Neural cell (in vitro differentiated cells): ENCODE measurements around the gene PLBD2.

ENCODE experiments used
- EP300 ChIP-seq: fragments of 450-650 bp; conservative IDR thresholded peaks from 2 replicates; pipeline ENCODE4 v1.6.1; 2014; ENCODE audit warnings: antibody characterized with exemption, mild to moderate bottlenecking, moderate library complexity; ENCODE audit not compliant: poor library complexity, severe bottlenecking
- EZH2 ChIP-seq: fragments of 200-600, 300-800 bp; shearing (Covaris generic), sonication (generic); IDR thresholded peaks from 2 replicates; pipeline ENCODE4 v1.6.1; 2014; ENCODE audit warnings: antibody characterized with exemption, low read length, borderline replicate concordance, mild to moderate bottlenecking; ENCODE audit not compliant: insufficient read depth, poor library complexity, severe bottlenecking
- MXI1 ChIP-seq: fragments of 450-650 bp; conservative IDR thresholded peaks from 2 replicates; pipeline ENCODE4 v1.6.1; 2014; ENCODE audit warnings: antibody characterized with exemption, mild to moderate bottlenecking; ENCODE audit not compliant: poor library complexity, severe bottlenecking
- POLR2AphosphoS5 ChIP-seq: IDR thresholded peaks from 2 replicates; pipeline ENCODE4 v1.6.1; 2012
- RAD21 ChIP-seq: fragments of 450-650 bp; conservative IDR thresholded peaks from 2 replicates; pipeline ENCODE4 v1.6.1; 2014; ENCODE audit warnings: antibody characterized with exemption, mild to moderate bottlenecking, moderate library complexity
- SMC3 ChIP-seq: fragments of 450-650 bp; conservative IDR thresholded peaks from 2 replicates; pipeline ENCODE4 v1.6.1; 2014; ENCODE audit warnings: antibody characterized with exemption, mild to moderate bottlenecking, moderate library complexity; ENCODE audit not compliant: poor library complexity
- TAF1 ChIP-seq: IDR thresholded peaks from 2 replicates; pipeline ENCODE4 v1.6.1; 2012; ENCODE audit warnings: low read depth
- TF ChIP-seq, protein P1 (sequence below): fragments of 450-650 bp; IDR thresholded peaks from 2 replicates; pipeline ENCODE4 v1.5.1; 2014; ENCODE audit warnings: antibody characterized with exemption, mild to moderate bottlenecking, moderate library complexity; ENCODE audit not compliant: poor library complexity, severe bottlenecking
- TF ChIP-seq, protein P2 (sequence below): IDR thresholded peaks from 2 replicates; pipeline ENCODE4 v1.6.1; 2012; ENCODE audit warnings: borderline replicate concordance

DNA sequence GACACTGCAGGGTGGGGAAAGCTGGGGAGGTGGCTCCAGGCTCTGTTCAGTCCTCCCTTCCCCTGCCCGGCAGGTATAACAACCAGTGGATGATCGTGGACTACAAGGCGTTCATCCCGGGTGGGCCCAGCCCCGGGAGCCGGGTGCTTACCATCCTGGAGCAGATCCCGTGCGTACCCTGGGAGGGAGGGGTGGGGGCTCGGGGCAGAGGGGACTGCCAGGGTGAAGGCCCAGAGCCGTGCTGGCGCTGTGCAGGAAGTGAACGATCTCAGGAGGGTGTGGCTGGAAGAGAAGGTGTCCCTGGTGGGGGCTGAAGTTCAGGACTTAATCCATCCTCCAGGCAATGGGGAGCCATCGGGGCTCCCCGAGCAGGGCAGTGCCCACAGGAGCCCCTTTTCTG lies 26.4 kb downstream of the PLBD2 start:
- TF ChIP-seq, protein P1, sequence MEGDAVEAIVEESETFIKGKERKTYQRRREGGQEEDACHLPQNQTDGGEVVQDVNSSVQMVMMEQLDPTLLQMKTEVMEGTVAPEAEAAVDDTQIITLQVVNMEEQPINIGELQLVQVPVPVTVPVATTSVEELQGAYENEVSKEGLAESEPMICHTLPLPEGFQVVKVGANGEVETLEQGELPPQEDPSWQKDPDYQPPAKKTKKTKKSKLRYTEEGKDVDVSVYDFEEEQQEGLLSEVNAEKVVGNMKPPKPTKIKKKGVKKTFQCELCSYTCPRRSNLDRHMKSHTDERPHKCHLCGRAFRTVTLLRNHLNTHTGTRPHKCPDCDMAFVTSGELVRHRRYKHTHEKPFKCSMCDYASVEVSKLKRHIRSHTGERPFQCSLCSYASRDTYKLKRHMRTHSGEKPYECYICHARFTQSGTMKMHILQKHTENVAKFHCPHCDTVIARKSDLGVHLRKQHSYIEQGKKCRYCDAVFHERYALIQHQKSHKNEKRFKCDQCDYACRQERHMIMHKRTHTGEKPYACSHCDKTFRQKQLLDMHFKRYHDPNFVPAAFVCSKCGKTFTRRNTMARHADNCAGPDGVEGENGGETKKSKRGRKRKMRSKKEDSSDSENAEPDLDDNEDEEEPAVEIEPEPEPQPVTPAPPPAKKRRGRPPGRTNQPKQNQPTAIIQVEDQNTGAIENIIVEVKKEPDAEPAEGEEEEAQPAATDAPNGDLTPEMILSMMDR, result no peak
- TF ChIP-seq POLR2AphosphoS5, result no peak
- no peak for TF ChIP-seq TAF1
- TF ChIP-seq SMC3, result no peak
- TF ChIP-seq, protein P2, sequence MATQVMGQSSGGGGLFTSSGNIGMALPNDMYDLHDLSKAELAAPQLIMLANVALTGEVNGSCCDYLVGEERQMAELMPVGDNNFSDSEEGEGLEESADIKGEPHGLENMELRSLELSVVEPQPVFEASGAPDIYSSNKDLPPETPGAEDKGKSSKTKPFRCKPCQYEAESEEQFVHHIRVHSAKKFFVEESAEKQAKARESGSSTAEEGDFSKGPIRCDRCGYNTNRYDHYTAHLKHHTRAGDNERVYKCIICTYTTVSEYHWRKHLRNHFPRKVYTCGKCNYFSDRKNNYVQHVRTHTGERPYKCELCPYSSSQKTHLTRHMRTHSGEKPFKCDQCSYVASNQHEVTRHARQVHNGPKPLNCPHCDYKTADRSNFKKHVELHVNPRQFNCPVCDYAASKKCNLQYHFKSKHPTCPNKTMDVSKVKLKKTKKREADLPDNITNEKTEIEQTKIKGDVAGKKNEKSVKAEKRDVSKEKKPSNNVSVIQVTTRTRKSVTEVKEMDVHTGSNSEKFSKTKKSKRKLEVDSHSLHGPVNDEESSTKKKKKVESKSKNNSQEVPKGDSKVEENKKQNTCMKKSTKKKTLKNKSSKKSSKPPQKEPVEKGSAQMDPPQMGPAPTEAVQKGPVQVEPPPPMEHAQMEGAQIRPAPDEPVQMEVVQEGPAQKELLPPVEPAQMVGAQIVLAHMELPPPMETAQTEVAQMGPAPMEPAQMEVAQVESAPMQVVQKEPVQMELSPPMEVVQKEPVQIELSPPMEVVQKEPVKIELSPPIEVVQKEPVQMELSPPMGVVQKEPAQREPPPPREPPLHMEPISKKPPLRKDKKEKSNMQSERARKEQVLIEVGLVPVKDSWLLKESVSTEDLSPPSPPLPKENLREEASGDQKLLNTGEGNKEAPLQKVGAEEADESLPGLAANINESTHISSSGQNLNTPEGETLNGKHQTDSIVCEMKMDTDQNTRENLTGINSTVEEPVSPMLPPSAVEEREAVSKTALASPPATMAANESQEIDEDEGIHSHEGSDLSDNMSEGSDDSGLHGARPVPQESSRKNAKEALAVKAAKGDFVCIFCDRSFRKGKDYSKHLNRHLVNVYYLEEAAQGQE, result no peak
- TF ChIP-seq EP300, result no peak
- TF ChIP-seq RAD21, result no peak
- no peak for TF ChIP-seq EZH2
- no peak for TF ChIP-seq MXI1
